Occipital lobe (tissue), 3 donors: ENCODE data around the gene CNOT9. TPM values are rescaled to one million over a fixed set of nuclear protein-coding genes. Genes with fewer than 3 reads are reported as not detected.

Experiments
- DNase-seq: peaks from one replicate; lab custom pipeline; 2025; lab: John Stamatoyannopoulos, UW
- small RNA-seq: library from RNA; depleted of rRNA; stranded (forward); fragments of <200 nt; gene quantifications from one replicate; pipeline ENCODE3, GENCODE V24; 2014
- total RNA-seq: library from RNA; depleted of rRNA; stranded (reverse); fragments of >200 nt; gene quantifications from one replicate; pipeline ENCODE4 v1.2.3, GENCODE V29; 2014

Gene CNOT9
- total RNA-seq, 1 donor from 2014 or later: 39.6 TPM

GRCh38 chr2:218644721-218645120 is 76.1 kb downstream of the CNOT9 start:
- no peak for DNase-seq

- no peak for DNase-seq
Measured at GRCh38 chr2:218645126-218645525, 76.5 kb downstream of the CNOT9 start.

Small RNAs within 50 kb of the gene (small RNA-seq; reads per million reads assigned to genes)
- gene RNU6-136P: not detected

Other genes starting within 250 kb of the CNOT9 start
- 0.31 TPM for gene CATIP, start 212.0 kb upstream of the CNOT9 start, total RNA-seq
- 1.7 TPM for gene SLC11A1, start 186.6 kb upstream of the CNOT9 start, total RNA-seq
- 13.3 TPM for gene CTDSP1, start 169.0 kb upstream of the CNOT9 start, total RNA-seq
- not detected for gene VIL1, start 149.7 kb upstream of the CNOT9 start, total RNA-seq
- gene USP37, start 488 bp upstream of the CNOT9 start, total RNA-seq: 38.7 TPM
- 0.31 TPM for gene PLCD4, start 39.1 kb downstream of the CNOT9 start, total RNA-seq
- 11.9 TPM for gene ZNF142, start 90.8 kb downstream of the CNOT9 start, total RNA-seq
- gene BCS1L, start 90.8 kb downstream of the CNOT9 start, total RNA-seq: 23.4 TPM
- 18.1 TPM for gene RNF25, start 103.2 kb downstream of the CNOT9 start, total RNA-seq
- gene STK36, start 103.2 kb downstream of the CNOT9 start, total RNA-seq: 20.9 TPM
- 6.7 TPM for gene TTLL4, start 142.0 kb downstream of the CNOT9 start, total RNA-seq
- 2.8 TPM for gene CYP27A1, start 213.3 kb downstream of the CNOT9 start, total RNA-seq